NB4 (cell line): ENCODE data around the gene LRIG1.

Experiments used
- DNase-seq: peaks from one replicate; pipeline ENCODE4 v3.0.0; 2010; ENCODE audit warnings: low read depth
- H3K4me3 ChIP-seq: one replicate; pipeline ENCODE4 v1.5.1; 2011; ENCODE audit warnings: mild to moderate bottlenecking, low read depth, low read length, moderate library complexity
- CTCF ChIP-seq: IDR thresholded peaks from one replicate; pipeline ENCODE4 v1.5.1; 2012; ENCODE audit warnings: low read depth, low read length
- MAX ChIP-seq: IDR thresholded peaks from 2 replicates; pipeline ENCODE4 v1.6.1; 2011; ENCODE audit warnings: low read depth, low read length
- MYC ChIP-seq: IDR thresholded peaks from 2 replicates; pipeline ENCODE4 v1.6.1; 2011; ENCODE audit warnings: low read depth, low read length
- POLR2A ChIP-seq: IDR thresholded peaks from 2 replicates; pipeline ENCODE4 v1.6.1; 2011; ENCODE audit warnings: mild to moderate bottlenecking; ENCODE audit not compliant: insufficient read length; ENCODE audit errors: extremely low read depth

Gene LRIG1

GRCh38 chr3:66404903-66405700, 95.7 kb downstream of the LRIG1 start:
- DNase-seq, result no peak
- TF ChIP-seq MAX (0 out of 2 replicates have a peak, but pooled peaks have one; percentile 6), CTCF (no peak), MYC (no peak)
- no peak overlapping the region for H3K4me3 ChIP-seq

- DNase-seq, result no peak
- H3K4me3 ChIP-seq, result no peak overlapping the region
- TF ChIP-seq MAX (no peak), MYC (no peak), CTCF (no peak), POLR2A (no peak)
Observed at GRCh38 chr3:66404197-66404596, 96.6 kb downstream of the LRIG1 start.

GRCh38 chr3:66403323-66403990, 97.4 kb downstream of the LRIG1 start:
- H3K4me3 ChIP-seq, result no peak overlapping the region
- TF ChIP-seq MYC (no peak), CTCF (no peak), POLR2A (no peak), MAX (no peak)
- no peak for DNase-seq

GRCh38 chr3:66402596-66403290, 98.1 kb downstream of the LRIG1 start:
- TF ChIP-seq MYC (no peak), CTCF (no peak), MAX (no peak), POLR2A (no peak)
- no peak overlapping the region for H3K4me3 ChIP-seq

GRCh38 chr3:66401675-66402491, 98.9 kb downstream of the LRIG1 start:
- H3K4me3 ChIP-seq, result no peak overlapping the region
- no peak for DNase-seq
- TF ChIP-seq MYC (no peak), MAX (no peak), CTCF (no peak), POLR2A (no peak)

More at GRCh38 chr3:66402596-66403290, 98.1 kb downstream of the LRIG1 start:
- no peak for DNase-seq
